Thyroid gland (tissue), 4 donors: ENCODE results near the gene CCSER1.

Source experiments
- CTCF ChIP-seq, 6 experiments: fragments of 200-600 bp in 3 of 6; fragments of 450-650 bp in 3 of 6; sonication (generic) in 3 of 6; IDR thresholded peaks; one replicate each; pipeline ENCODE4 v1.5.1; 2016 to 2019; ENCODE audit warnings: antibody characterized with exemption in 6 of 6, mild to moderate bottlenecking in 2 of 6, inconsistent platforms in 1 of 6, moderate library complexity in 1 of 6
- POLR2A ChIP-seq, 2 donors: fragments of 450-650 bp; IDR thresholded peaks; one replicate each; pipeline ENCODE4 v1.6.1; 2017; ENCODE audit warnings: antibody characterized with exemption in 2 of 2, mild to moderate bottlenecking in 2 of 2, moderate library complexity in 1 of 2

GRCh38 chr4:91600301-91600700 is 1473.1 kb downstream of the CCSER1 start:
- TF ChIP-seq CTCF (IDR thresholded peaks at IDR 0.05) = no peak
- no peak for TF ChIP-seq POLR2A (IDR thresholded peaks at IDR 0.05)
